MM.1S (cell line): ENCODE measurements around the gene NRP2.

Experiments
- DNase-seq: peaks from one replicate; pipeline ENCODE4 v3.0.0-alpha.2; 2015
- H2AFZ ChIP-seq: fragments of 300-600 bp; sonication (generic); 2 replicates; pipeline ENCODE4 v1.6.0; 2016; ENCODE audit warnings: antibody characterized with exemption, low read length
- H3F3A ChIP-seq: fragments of 300-600 bp; sonication (generic); 2 replicates; pipeline ENCODE4 v1.6.1; 2016; ENCODE audit warnings: mild to moderate bottlenecking, antibody characterized with exemption, low read length, moderate library complexity, mixed read lengths; ENCODE audit not compliant: insufficient read depth
- H3K27ac ChIP-seq: fragments of 300-600 bp; sonication (generic); 2 replicates; pipeline ENCODE4 v1.5.1; 2016; ENCODE audit warnings: mild to moderate bottlenecking, low read length
- H3K27me3 ChIP-seq: fragments of 300-600 bp; sonication (generic); replicated peaks from 2 replicates; pipeline ENCODE4 v1.6.0; 2016; ENCODE audit warnings: low read length; ENCODE audit not compliant: insufficient read depth
- H3K36me3 ChIP-seq: fragments of 300-600 bp; sonication (generic); replicated peaks from 2 replicates; pipeline ENCODE4 v1.6.1; 2016; ENCODE audit warnings: mild to moderate bottlenecking, low read length, mixed read lengths; ENCODE audit not compliant: insufficient read depth
- H3K4me1 ChIP-seq: fragments of 300-600 bp; sonication (generic); 2 replicates; pipeline ENCODE4 v1.6.1; 2016; ENCODE audit warnings: low read length, mixed read lengths
- H3K4me2 ChIP-seq: fragments of 300-600 bp; sonication (generic); 2 replicates; pipeline ENCODE4 v1.6.0; 2016; ENCODE audit warnings: low read depth, low read length
- H3K4me3 ChIP-seq: fragments of 300-600 bp; sonication (generic); 2 replicates; pipeline ENCODE4 v1.5.1; 2016; ENCODE audit warnings: low read length, mixed read lengths
- H3K79me2 ChIP-seq: fragments of 300-600 bp; sonication (generic); 2 replicates; pipeline ENCODE4 v1.6.1; 2016; ENCODE audit warnings: mixed run types, low read length, mixed read lengths
- H3K9ac ChIP-seq: fragments of 300-600 bp; sonication (generic); 2 replicates; pipeline ENCODE4 v1.6.1; 2016; ENCODE audit warnings: low read length, mixed read lengths
- H3K9me2 ChIP-seq: fragments of 300-600 bp; sonication (generic); replicated peaks from 2 replicates; pipeline ENCODE4 v1.6.1; 2016; ENCODE audit warnings: mild to moderate bottlenecking, low read length, mixed read lengths; ENCODE audit not compliant: insufficient read depth
- H3K9me3 ChIP-seq: fragments of 300-600 bp; sonication (generic); replicated peaks from 2 replicates; pipeline ENCODE4 v1.6.1; 2016; ENCODE audit warnings: mild to moderate bottlenecking, low read length, mixed read lengths; ENCODE audit not compliant: insufficient read depth
- H4K20me1 ChIP-seq: fragments of 300-600 bp; sonication (generic); 2 replicates; pipeline ENCODE4 v1.6.1; 2016; ENCODE audit warnings: mild to moderate bottlenecking, low read length, moderate library complexity, mixed read lengths; ENCODE audit not compliant: insufficient read depth
- EZH2 ChIP-seq: fragments of 300-600 bp; sonication (generic); optimal IDR thresholded peaks from 2 replicates; pipeline ENCODE3; 2017; ENCODE audit warnings: low read depth, mild to moderate bottlenecking, antibody characterized with exemption, low read length, mixed read lengths
- EZH2phosphoT487 ChIP-seq: fragments of 300-600 bp; sonication (generic); IDR thresholded peaks from 2 replicates; pipeline ENCODE4 v1.6.1; 2018; ENCODE audit warnings: antibody characterized with exemption, low read length
- TF ChIP-seq, protein P1 (sequence below): fragments of 300-600 bp; sonication (generic); IDR thresholded peaks from 2 replicates; pipeline ENCODE4 v1.5.1; 2016; ENCODE audit warnings: antibody characterized with exemption, low read length, mixed read lengths

NRP2 gene

DNA sequence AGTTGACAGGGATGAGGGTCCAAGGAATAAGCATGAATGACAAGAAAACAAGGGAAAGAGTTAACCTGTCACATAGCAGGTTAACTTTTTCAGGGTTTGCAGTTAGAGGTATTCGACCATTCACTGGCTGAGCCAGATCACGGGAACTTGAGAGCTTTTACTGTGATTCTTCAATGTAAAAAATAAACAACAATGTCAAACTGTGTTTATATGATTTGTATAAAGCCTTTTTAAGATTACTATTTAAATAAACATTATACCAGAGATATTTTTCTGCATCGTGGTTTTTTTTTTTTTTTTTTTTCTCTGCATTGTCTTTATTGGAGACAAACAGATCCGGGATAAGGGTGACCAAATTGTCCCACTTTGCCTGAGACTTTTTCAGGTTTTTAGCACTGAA lies 115.6 kb downstream of the NRP2 start:
- TF ChIP-seq, protein P1, sequence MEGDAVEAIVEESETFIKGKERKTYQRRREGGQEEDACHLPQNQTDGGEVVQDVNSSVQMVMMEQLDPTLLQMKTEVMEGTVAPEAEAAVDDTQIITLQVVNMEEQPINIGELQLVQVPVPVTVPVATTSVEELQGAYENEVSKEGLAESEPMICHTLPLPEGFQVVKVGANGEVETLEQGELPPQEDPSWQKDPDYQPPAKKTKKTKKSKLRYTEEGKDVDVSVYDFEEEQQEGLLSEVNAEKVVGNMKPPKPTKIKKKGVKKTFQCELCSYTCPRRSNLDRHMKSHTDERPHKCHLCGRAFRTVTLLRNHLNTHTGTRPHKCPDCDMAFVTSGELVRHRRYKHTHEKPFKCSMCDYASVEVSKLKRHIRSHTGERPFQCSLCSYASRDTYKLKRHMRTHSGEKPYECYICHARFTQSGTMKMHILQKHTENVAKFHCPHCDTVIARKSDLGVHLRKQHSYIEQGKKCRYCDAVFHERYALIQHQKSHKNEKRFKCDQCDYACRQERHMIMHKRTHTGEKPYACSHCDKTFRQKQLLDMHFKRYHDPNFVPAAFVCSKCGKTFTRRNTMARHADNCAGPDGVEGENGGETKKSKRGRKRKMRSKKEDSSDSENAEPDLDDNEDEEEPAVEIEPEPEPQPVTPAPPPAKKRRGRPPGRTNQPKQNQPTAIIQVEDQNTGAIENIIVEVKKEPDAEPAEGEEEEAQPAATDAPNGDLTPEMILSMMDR, result no peak
- TF ChIP-seq EZH2, result no peak
- TF ChIP-seq EZH2phosphoT487, result no peak
- no peak overlapping the region for H3K27ac ChIP-seq

DNA sequence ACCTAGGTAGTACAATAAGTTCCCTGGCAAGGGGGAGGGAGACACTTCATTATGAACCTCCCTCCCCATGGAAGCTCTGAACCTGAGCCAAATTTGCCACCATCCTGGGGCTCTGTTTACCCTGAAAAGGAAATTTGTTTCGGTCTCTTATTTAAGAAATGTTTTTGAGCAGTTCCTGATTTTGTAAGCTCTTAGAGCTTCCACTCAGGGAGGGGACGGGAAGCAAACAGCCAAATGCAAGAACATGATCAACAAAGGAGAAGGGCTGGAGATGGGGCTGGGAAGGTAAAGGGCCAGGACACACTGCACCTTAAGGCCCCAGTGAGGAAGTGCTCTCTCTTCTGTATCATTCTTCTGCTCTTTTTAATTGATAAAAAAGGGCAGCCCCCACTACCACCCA lies 117.9 kb downstream of the NRP2 start:
- TF ChIP-seq EZH2phosphoT487 (no peak), EZH2 (no peak)
- TF ChIP-seq, protein P1, result no peak

More for the DNA sequence above, 115.6 kb downstream of the NRP2 start:
- H3K36me3 ChIP-seq, result no peaks in the 10 kb centered on the region
- H3K4me1 ChIP-seq, result no peaks in the 10 kb centered on the region
- DNase-seq, result no peak
- no peak overlapping the region for H3K4me2 ChIP-seq
- no peaks in the 10 kb centered on the region for H3K9me2 ChIP-seq
- H3K27me3 ChIP-seq, result no peaks in the 10 kb centered on the region
- H3K4me3 ChIP-seq, result no peak overlapping the region
- H2AFZ ChIP-seq, result no peak overlapping the region
- no peak overlapping the region for H3K9ac ChIP-seq
- no peaks in the 10 kb centered on the region for H3K9me3 ChIP-seq
- no peaks in the 10 kb centered on the region for H3F3A ChIP-seq
- H3K79me2 ChIP-seq, result no peaks in the 10 kb centered on the region
- no peaks in the 10 kb centered on the region for H4K20me1 ChIP-seq

DNA sequence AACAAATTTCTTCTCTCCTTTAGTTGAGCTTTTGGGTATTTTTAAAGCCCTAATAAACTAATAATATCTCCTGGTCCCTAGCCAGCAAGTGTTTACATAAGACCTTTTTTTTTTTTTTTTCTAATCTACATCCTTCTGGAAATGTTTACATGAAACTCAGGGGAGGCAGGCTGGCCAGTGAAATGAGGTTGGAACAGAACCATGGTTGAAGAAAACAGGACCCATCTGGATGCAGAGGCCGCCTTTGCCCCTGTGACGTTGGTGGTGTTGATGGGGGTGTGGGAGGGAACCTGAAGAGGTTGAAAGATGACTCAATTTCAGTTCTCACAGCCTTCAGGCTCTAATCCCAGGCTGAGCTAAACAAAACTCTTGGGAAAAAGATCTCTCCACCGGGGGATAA lies 118.5 kb downstream of the NRP2 start:
- no peaks in the 10 kb centered on the region for H3K9me2 ChIP-seq
- TF ChIP-seq EZH2 (no peak), EZH2phosphoT487 (no peak)
- TF ChIP-seq, protein P1, result no peak
- H3K4me2 ChIP-seq, result no peak overlapping the region
- DNase-seq, result no peak
- no peak overlapping the region for H3K4me3 ChIP-seq
- no peaks in the 10 kb centered on the region for H3F3A ChIP-seq
- no peak overlapping the region for H3K27ac ChIP-seq
- no peaks in the 10 kb centered on the region for H3K36me3 ChIP-seq
- H4K20me1 ChIP-seq, result no peaks in the 10 kb centered on the region
- H3K79me2 ChIP-seq, result no peaks in the 10 kb centered on the region
- H3K9ac ChIP-seq, result no peak overlapping the region
- H3K4me1 ChIP-seq, result no peaks in the 10 kb centered on the region
- H3K9me3 ChIP-seq, result no peaks in the 10 kb centered on the region
- H2AFZ ChIP-seq, result no peak overlapping the region
- no peaks in the 10 kb centered on the region for H3K27me3 ChIP-seq

More for the DNA sequence above, 117.9 kb downstream of the NRP2 start:
- Histone ChIP-seq H3K9me2 (no peaks in the 10 kb centered on the region), H4K20me1 (no peaks in the 10 kb centered on the region), H3K36me3 (no peaks in the 10 kb centered on the region), H3K27me3 (no peaks in the 10 kb centered on the region), H3K4me3 (no peak overlapping the region), H2AFZ (no peak overlapping the region), H3K9me3 (no peaks in the 10 kb centered on the region), H3K79me2 (no peaks in the 10 kb centered on the region), H3K4me1 (no peaks in the 10 kb centered on the region), H3K9ac (no peak overlapping the region), H3F3A (no peaks in the 10 kb centered on the region), H3K27ac (no peak overlapping the region), H3K4me2 (no peak overlapping the region)
- DNase-seq, result no peak
